BLaER1 treated with 17β-estradiol and CSF1 and Interleukin-3, amounts not matched to agents 10 nM and 100 nM (cell line): ENCODE measurements around the gene UPF1.

Experiments used
- H3K27ac ChIP-seq, 11 experiments: shearing (Covaris generic); formaldehyde crosslinking; 2 replicates each; pipeline ENCODE4 v1.8.1; 2022
- H3K27me3 ChIP-seq, 11 experiments: shearing (Covaris generic); formaldehyde crosslinking; 2 replicates each; pipeline ENCODE4 v1.8.1; 2022
- H3K36me3 ChIP-seq, 11 experiments: shearing (Covaris generic); formaldehyde crosslinking; 2 replicates each; pipeline ENCODE4 v1.8.1; 2022
- H3K4me1 ChIP-seq, 10 experiments: shearing (Covaris generic); formaldehyde crosslinking; 2 replicates each; pipeline ENCODE4 v1.8.1; 2022
- H3K4me2 ChIP-seq, 11 experiments: shearing (Covaris generic); formaldehyde crosslinking; 2 replicates each; pipeline ENCODE4 v1.8.1; 2022
- H3K4me3 ChIP-seq, 10 experiments: shearing (Covaris generic); formaldehyde crosslinking; 2 replicates each; pipeline ENCODE4 v1.8.1; 2022
- H3K9ac ChIP-seq, 11 experiments: shearing (Covaris generic); formaldehyde crosslinking; 2 replicates each; pipeline ENCODE4 v1.8.1; 2022
- H3K9me3 ChIP-seq, 11 experiments: shearing (Covaris generic); formaldehyde crosslinking; replicated peaks in 1 of 11; 2 replicates each; pipeline ENCODE4 v1.8.1; 2022
- H4K20me1 ChIP-seq, 11 experiments: shearing (Covaris generic); formaldehyde crosslinking; 2 replicates each; pipeline ENCODE4 v1.8.1; 2022
- Cebpa-rat ChIP-seq, 11 experiments: shearing (Covaris generic); IDR thresholded peaks; 2 replicates each; pipeline ENCODE4 v1.8.1; 2022

Gene UPF1

DNA sequence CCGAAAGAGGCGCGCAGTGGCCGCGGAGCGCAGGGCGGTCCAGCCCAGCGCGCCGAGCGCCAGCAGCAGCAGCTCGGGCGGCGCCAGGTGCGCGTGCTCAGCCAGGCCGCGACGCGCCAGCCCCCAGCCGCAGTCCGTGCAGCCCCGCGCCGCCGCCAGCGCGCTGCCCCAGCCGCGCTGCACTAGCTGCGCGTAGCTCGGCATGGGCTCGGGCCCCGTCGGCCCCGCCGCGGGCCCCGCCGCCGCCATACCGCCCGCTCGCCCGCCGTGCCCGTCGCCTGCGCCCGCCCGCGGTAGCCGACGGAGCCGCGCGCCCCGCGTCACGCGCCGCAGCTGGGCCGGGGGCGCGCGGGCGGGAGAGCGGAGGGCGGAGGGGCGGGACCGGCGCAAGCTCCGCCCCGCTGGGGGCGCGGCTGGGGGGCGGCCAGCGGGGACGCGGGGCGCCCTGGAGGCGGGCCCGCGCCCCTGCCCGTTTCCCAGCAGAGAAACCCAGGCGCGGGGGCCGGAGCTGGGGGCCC lies 64.1 kb downstream of the UPF1 start, which contains the start of gene CERS1:
TSS of gene CERS1 (minus strand) at position 335 of the 518 bp plus-strand sequence. CDS start at position 249, 86 bp downstream.
- Histone ChIP-seq H3K27ac (no peak within 1 kb of the TSS), H3K36me3 (peaks cover 19 to 26% (median 21%) of the 10 kb centered on the region in 11 experiments), H3K9me3 (no peaks in the 10 kb centered on the region), H4K20me1 (peaks cover 10 to 74% (median 56%) of the 10 kb centered on the region in 11 experiments; a peak in 19 of 22 replicates), H3K9ac (0 out of 22 replicates have a peak within 1 kb of the TSS, but pooled peaks of 2 of the 11 experiments have one; percentile 6 to 39), H3K27me3 (peaks cover 57 to 76% (median 71%) of the 10 kb centered on the region in 11 experiments), H3K4me3 (peak within 1 kb of the TSS; percentile 21 to 57 (median 43); a peak in 17 of 20 replicates), H3K4me2 (peak within 1 kb of the TSS; percentile 65 to 81 (median 74)), H3K4me1 (peaks cover 17 to 37% (median 29%) of the 10 kb centered on the region in 10 experiments; a peak in 18 of 20 replicates)
- no peak for TF ChIP-seq Cebpa-rat (IDR thresholded peaks at IDR 0.05)

DNA sequence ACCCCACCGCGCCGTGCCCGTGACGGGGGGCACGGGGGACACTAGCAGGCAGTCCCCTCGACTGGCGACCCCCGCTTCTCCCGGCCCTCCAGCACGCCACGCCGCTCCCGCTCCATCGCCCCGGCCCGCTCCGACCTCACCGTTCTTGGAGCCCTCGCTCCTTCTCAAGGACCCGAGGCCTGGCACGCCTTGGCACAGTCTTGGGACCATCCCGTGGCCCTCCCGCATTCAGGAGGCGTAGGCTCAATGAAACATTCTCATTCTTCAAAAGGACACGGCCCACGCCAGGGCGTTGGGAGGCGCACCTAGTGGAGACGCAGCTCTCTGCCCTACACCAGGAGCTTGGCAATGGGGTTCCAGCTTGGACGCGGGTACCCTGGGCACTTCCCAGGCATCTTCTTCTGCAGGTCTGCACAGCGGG lies 64.7 kb downstream of the UPF1 start:
- Histone ChIP-seq H3K9me3 (no peaks in the 10 kb centered on the region), H3K9ac (no peak overlapping the region), H3K27ac (no peak overlapping the region), H3K4me3 (no peak overlapping the region), H3K4me2 (no peak overlapping the region), H3K27me3 (peaks cover 57 to 72% (median 67%) of the 10 kb centered on the region in 11 experiments), H4K20me1 (peaks cover 14 to 80% (median 59%) of the 10 kb centered on the region in 11 experiments; a peak in 19 of 22 replicates), H3K36me3 (peaks cover 24 to 31% (median 27%) of the 10 kb centered on the region in 11 experiments), H3K4me1 (peaks cover 17 to 37% (median 29%) of the 10 kb centered on the region in 10 experiments; a peak in 18 of 20 replicates)
- no peak for TF ChIP-seq Cebpa-rat (IDR thresholded peaks at IDR 0.05)

DNA sequence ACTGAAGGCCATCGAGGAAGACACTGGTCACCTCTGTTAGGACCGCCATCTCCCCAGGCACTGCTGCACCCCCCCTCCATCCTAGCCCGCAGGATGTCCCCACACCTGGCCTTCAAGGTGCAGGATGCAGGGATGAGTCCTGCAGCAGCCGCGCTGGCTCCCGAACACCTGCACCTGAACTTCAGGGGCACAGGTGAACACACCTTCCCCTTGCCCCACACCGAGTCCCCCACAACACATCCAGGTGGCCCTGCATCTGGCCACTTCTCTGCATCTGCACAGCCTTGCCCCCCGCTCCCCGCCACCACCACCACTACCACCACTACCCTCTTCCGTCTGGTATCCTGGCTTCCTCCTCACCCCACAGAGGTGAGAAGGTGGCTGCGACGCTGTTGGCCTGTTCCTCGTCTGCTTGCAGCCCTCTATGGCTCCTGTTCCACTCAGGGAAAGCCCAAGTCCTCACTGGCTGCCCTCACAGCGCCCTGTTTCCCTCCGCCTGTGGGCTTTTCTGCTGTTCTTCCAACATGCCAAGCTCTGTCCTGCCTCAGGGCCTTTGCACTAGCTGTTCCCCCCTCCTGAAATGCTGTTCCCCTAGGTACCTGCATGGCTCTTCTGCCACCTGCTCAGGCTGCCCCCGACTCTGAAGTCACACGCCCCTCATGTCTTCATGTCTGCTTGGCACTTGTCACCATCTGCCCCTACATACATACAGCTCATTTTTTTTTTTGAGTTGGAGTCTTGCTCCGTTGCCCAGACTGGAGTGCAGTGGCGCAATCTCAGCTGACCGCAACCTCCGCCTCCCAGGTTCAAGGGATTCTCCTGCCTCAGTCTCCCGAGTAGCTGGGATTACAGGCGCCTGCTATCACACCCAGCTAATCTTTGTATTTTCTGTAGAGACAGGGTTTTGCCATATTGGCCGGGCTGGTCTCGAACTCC lies 65.6 kb downstream of the UPF1 start:
- peaks cover 14 to 80% (median 60%) of the 10 kb centered on the region in 11 experiments; a peak in 19 of 22 replicates for H4K20me1 ChIP-seq

DNA sequence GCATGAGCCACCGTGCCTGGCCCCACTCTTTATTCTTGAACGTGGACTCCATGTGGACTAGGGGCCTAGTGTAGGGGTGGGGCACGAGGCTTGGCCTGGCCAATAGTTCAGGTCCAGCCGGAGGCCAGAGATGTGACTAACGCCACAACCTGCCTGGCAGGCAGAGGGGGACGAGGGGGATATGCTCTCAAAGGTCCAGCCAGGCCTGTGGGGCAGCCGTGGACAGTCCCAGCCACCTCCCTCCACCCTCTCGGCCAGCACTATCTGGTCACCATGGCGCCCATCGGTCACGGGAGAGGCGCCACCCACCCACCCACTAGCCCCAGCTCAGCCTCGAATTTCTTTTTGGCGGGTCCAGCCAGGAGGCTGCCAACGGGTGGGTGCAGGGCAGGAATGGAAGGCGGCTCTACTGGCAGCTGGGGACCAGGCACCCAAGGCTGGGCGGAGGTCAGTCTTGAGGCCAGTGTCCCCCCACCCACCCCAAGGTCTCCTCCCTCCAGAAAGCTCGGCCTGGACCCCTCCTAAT lies 66.4 kb downstream of the UPF1 start:
- no peak for TF ChIP-seq Cebpa-rat (IDR thresholded peaks at IDR 0.05)

More for the DNA sequence above, 65.6 kb downstream of the UPF1 start:
- no peak overlapping the region for H3K27ac ChIP-seq
- TF ChIP-seq Cebpa-rat (IDR thresholded peaks at IDR 0.05) = no peak
- peaks cover 53 to 63% (median 58%) of the 10 kb centered on the region in 11 experiments for H3K27me3 ChIP-seq
- peaks cover 17 to 35% (median 29%) of the 10 kb centered on the region in 10 experiments; a peak in 18 of 20 replicates for H3K4me1 ChIP-seq
- H3K4me3 ChIP-seq = no peak overlapping the region
- H3K9me3 ChIP-seq = no peaks in the 10 kb centered on the region
- H3K36me3 ChIP-seq = peaks cover 27 to 40% (median 30%) of the 10 kb centered on the region in 11 experiments
- H3K4me2 ChIP-seq = no peak overlapping the region
- no peak overlapping the region for H3K9ac ChIP-seq

DNA sequence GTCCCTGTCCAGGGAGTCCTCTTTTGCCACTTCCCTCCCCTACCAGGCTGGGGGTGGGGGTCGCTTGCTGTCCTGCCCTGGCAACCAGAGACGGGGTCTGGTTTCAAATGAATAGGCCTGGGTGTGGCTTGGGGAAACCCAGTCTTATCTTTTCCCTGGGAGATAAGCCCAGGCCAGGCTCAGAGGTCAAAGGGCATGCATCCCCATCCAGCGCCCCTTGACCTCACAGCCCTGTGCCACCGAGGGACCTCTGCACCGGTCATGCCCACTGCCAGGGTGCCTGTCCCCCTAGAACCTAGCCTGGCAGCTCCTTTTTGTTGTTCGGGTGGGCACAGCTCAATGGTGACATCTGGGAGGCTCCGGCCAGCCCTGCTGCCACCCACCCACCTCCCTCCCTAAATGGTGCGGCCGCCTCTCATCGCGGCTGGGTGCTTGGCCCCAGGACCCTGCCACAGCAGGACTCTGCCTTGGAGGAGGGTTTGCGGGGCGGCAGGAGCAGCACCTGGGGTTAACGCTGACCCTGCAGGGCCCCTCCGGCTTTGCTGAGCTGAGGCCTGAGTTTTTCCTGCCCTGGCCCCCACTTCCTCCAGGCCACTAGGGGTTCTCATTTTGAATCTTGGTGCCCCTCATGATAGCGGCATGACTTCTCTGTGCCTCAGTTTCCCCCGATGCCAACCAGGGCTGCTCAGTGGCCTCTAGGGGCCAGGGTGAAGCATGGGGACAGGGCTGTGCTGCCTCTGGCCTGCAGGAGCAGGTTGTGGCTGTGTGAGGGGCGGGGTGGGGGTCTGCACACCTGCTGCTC lies 67.0 kb downstream of the UPF1 start:
- peaks cover 39 to 48% (median 44%) of the 10 kb centered on the region in 11 experiments for H3K27me3 ChIP-seq
- H3K4me3 ChIP-seq = no peak overlapping the region
- peaks cover 30 to 52% (median 42%) of the 10 kb centered on the region in 11 experiments for H3K36me3 ChIP-seq
- H3K9me3 ChIP-seq = no peaks in the 10 kb centered on the region
- no peak for TF ChIP-seq Cebpa-rat (IDR thresholded peaks at IDR 0.05)
- H4K20me1 ChIP-seq = peaks cover 14 to 87% (median 62%) of the 10 kb centered on the region in 11 experiments; a peak in 19 of 22 replicates
- peaks cover 17 to 32% (median 27%) of the 10 kb centered on the region in 10 experiments; a peak in 18 of 20 replicates for H3K4me1 ChIP-seq
- H3K9ac ChIP-seq = no peak overlapping the region
- H3K4me2 ChIP-seq = no peak overlapping the region
- no peak overlapping the region for H3K27ac ChIP-seq

More for the DNA sequence above, 66.4 kb downstream of the UPF1 start:
- H4K20me1 ChIP-seq = peaks cover 14 to 85% (median 62%) of the 10 kb centered on the region in 11 experiments; a peak in 19 of 22 replicates
- H3K4me3 ChIP-seq = no peak overlapping the region
- H3K36me3 ChIP-seq = peaks cover 30 to 46% (median 36%) of the 10 kb centered on the region in 11 experiments
- H3K9me3 ChIP-seq = no peaks in the 10 kb centered on the region
- H3K4me2 ChIP-seq = no peak overlapping the region
- no peak overlapping the region for H3K27ac ChIP-seq
- no peak overlapping the region for H3K9ac ChIP-seq
- peaks cover 17 to 35% (median 33%) of the 10 kb centered on the region in 10 experiments; a peak in 18 of 20 replicates for H3K4me1 ChIP-seq
- H3K27me3 ChIP-seq = peaks cover 46 to 55% (median 50%) of the 10 kb centered on the region in 11 experiments

DNA sequence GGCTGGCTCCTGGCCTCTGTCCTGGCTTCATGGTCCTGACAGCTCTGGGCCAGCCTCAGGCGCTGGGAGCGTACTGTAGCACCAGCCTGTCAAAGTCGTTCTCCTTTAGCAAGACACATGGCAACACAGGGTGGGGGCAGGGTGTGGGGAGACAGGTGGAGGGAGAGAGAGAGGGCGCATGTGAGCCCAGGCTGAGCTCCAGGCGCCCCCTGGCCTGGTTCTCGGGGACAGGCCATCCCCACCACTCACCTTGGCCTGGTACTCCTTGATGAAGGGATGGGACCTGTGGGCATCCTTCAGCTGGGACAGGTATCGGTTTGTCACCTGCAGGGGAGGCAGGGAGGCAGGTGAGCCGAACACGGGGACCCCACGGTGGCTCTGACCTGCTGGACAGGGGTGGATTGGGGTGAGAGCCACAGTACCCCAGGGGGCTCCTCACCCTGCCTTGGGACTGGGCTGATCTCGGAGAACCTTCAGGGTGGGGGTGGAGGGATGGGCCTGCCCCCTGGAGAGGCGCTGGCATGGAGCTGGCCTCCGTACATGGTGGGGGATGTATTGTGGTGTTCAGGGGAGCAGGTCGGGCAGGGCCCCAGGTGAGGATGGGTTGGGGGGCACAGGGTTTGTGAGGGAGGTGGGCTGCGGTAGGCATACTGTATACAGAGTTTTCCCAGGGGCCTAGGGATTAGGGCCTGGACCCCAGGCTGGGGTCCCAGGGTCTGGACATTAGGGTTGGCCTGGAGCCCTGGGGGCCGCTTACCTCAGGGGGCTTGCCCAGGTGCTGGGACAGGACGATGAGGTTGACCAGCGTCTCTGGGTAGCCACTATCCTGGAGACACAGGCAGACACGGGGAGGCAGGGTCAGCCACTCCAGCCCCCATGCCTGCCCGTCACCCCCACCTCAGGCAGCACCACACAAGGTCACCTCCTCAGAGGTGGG lies 68.1 kb downstream of the UPF1 start:
- H3K4me2 ChIP-seq = no peak overlapping the region
- peaks cover 14 to 90% (median 55%) of the 10 kb centered on the region in 11 experiments; a peak in 19 of 22 replicates for H4K20me1 ChIP-seq
- H3K4me1 ChIP-seq = peaks cover 10 to 21% (median 17%) of the 10 kb centered on the region in 10 experiments; a peak in 18 of 20 replicates
- H3K9ac ChIP-seq = no peak overlapping the region
- H3K36me3 ChIP-seq = peaks cover 35 to 63% (median 53%) of the 10 kb centered on the region in 11 experiments
- no peak for TF ChIP-seq Cebpa-rat (IDR thresholded peaks at IDR 0.05)
- H3K27me3 ChIP-seq = peaks cover 29 to 37% (median 33%) of the 10 kb centered on the region in 11 experiments
- H3K4me3 ChIP-seq = no peak overlapping the region
- H3K9me3 ChIP-seq = no peaks in the 10 kb centered on the region
- H3K27ac ChIP-seq = no peak overlapping the region

DNA sequence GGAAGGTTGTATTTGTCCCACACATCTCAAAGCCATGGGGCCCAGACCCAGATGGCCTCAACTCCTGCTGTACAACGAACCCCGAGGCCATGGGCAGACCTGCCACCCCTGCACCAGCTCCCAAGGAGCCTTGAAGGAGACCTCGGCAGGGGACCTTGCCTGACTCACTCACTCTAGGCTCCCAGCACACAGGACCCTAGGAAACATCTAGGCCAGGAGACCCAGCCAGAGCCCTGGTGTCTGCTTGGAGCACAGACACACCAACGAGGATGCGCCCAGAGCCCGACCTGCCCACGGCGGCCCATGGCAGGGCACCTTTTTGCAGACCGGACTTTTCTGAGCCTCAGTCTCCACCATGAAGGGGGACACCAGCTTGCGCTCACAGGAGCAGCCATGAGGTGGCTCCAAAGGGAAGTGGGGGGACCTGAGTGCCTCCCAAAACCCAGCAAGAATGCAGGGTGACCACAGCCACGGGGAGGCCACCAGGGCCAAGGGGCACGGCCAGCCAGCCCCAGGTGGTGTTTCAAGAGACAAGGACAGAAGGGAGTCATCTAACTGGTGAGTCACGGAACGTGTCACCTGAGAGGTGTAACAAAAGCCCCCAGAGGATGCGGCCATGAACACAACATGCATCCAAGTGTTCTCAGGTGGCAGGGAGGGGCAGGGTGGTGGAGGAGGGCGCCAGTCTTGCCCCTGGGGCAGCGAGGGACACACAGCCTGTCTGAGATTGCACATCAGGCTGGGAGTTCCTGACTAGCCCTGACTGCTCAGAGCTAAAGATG lies 69.1 kb downstream of the UPF1 start:
- Histone ChIP-seq H3K9me3 (no peaks in the 10 kb centered on the region), H3K27me3 (peaks cover 19 to 27% (median 23%) of the 10 kb centered on the region in 11 experiments), H3K4me1 (peaks cover 0 to 12% (median 9%) of the 10 kb centered on the region in 10 experiments; a peak in 17 of 20 replicates), H4K20me1 (peaks cover 19 to 90% (median 54%) of the 10 kb centered on the region in 11 experiments; a peak in 18 of 22 replicates), H3K27ac (no peak overlapping the region), H3K9ac (no peak overlapping the region), H3K4me3 (no peak overlapping the region), H3K4me2 (no peak overlapping the region), H3K36me3 (peaks cover 45 to 73% (median 63%) of the 10 kb centered on the region in 11 experiments)
- TF ChIP-seq Cebpa-rat (IDR thresholded peaks at IDR 0.05) = no peak
